CD4-positive, CD25-positive, alpha-beta regulatory T cell (primary cell): ENCODE measurements around the gene TMEM87A. TPM values are rescaled to one million over a fixed set of nuclear protein-coding genes. Genes with fewer than 3 reads are reported as not detected.
A peak's percentile ranks its signal among the peaks of the same experiment; 100 is the strongest.

Experiments used
- ATAC-seq, 2 donors: fragments of 150-1000 bp; cut with Tn5 transposase; one replicate each; pipeline ENCODE4 v1.10.0; 2021; ENCODE audit warnings: low read depth in 2 of 2, moderate number of reproducible peaks in 2 of 2, moderate library complexity in 1 of 2
- DNase-seq, 3 donors: peaks; one replicate each; pipeline versions ENCODE4 v3.0.0 to v3.0.0-alpha.2; 2012 to 2022; ENCODE audit warnings: mixed read lengths in 1 of 3
- H3K27ac ChIP-seq: one replicate; pipeline ENCODE4 v1.7.0; 2013; ENCODE audit warnings: mild to moderate bottlenecking, low read length; ENCODE audit not compliant: insufficient read depth, poor library complexity, severe bottlenecking
- H3K27me3 ChIP-seq: one replicate; pipeline ENCODE4 v1.7.0; 2013; ENCODE audit warnings: low read length; ENCODE audit not compliant: control insufficient read depth, insufficient read depth
- H3K36me3 ChIP-seq: one replicate; pipeline ENCODE4 v1.7.0; 2013; ENCODE audit warnings: mild to moderate bottlenecking, low read length, moderate library complexity; ENCODE audit not compliant: control insufficient read depth, insufficient read depth
- H3K4me1 ChIP-seq: 2 replicates; pipeline ENCODE4 v1.7.0; 2013; ENCODE audit warnings: mild to moderate bottlenecking, low read length; ENCODE audit not compliant: insufficient read depth, control insufficient read depth, poor library complexity, severe bottlenecking
- H3K4me3 ChIP-seq: one replicate; pipeline ENCODE4 v1.7.0; 2013; ENCODE audit warnings: low read depth, mild to moderate bottlenecking, low read length, moderate library complexity
- H3K9me3 ChIP-seq, 2 experiments: 1 replicate in 1 of 2; 2 replicates in 1 of 2; pipeline ENCODE4 v1.7.0; 2013; ENCODE audit warnings: low read length in 2 of 2, mild to moderate bottlenecking in 1 of 2, moderate library complexity in 1 of 2; ENCODE audit not compliant: control insufficient read depth in 2 of 2
- H3K27ac Mint-ChIP-seq, 3 donors: one replicate each; pipeline ENCODE4 v1.8.0; 2020 to 2022; ENCODE audit warnings: mild to moderate bottlenecking in 3 of 3, mixed read lengths in 3 of 3, moderate library complexity in 2 of 3
- H3K27me3 Mint-ChIP-seq: one replicate; pipeline ENCODE4 v1.8.0; 2022; ENCODE audit warnings: mild to moderate bottlenecking, mixed read lengths
- H3K36me3 Mint-ChIP-seq: one replicate; pipeline ENCODE4 v1.8.0; 2020; ENCODE audit warnings: mixed read lengths
- H3K4me1 Mint-ChIP-seq, 4 donors: one replicate each; pipeline ENCODE4 v1.8.0; 2020 to 2022; ENCODE audit warnings: mixed read lengths in 4 of 4, mild to moderate bottlenecking in 1 of 4
- H3K4me3 Mint-ChIP-seq, 4 donors: one replicate each; pipeline ENCODE4 v1.8.0; 2020 to 2022; ENCODE audit warnings: mild to moderate bottlenecking in 4 of 4, mixed read lengths in 4 of 4, moderate library complexity in 3 of 4
- H3K9me3 Mint-ChIP-seq, 7 donors: one replicate each; pipeline ENCODE4 v1.8.0; 2020 to 2022; ENCODE audit warnings: mixed read lengths in 7 of 7, mild to moderate bottlenecking in 3 of 7, moderate library complexity in 2 of 7
- polyA plus RNA-seq, 4 donors: library from polyadenylated mRNA; unstranded; fragments of 300-500 nt; fragmentation: Illumina TruSeq; gene quantifications; one replicate each; pipeline ENCODE4 v1.2.3, GENCODE V29; 2021
- total RNA-seq: library from RNA; stranded (reverse); gene quantifications from one replicate; pipeline ENCODE4 v1.2.3, GENCODE V29; 2022

TMEM87A gene
- total and polyA plus RNA-seq, 5 donors from 2014 or later: 60.8 to 82.1 (median 68.1) TPM

GRCh38 chr15:42282344-42282743 lies 9.1 kb upstream of the TMEM87A start:
- DNase-seq: no peak
- ATAC-seq: no peak
- Histone ChIP-seq H3K27ac (no peak overlapping the region), H3K4me1 (no peaks in the 10 kb centered on the region), H3K9me3 (no peaks in the 10 kb centered on the region), H3K36me3 (peaks cover 46% of the 10 kb centered on the region), H3K4me3 (no peak overlapping the region), H3K27me3 (no peaks in the 10 kb centered on the region)
- no peak overlapping the region for H3K4me3 Mint-ChIP-seq
- H3K36me3 Mint-ChIP-seq: peaks cover 28% of the 10 kb centered on the region
- no peaks in the 10 kb centered on the region for H3K27me3 Mint-ChIP-seq
- no peaks in the 10 kb centered on the region for H3K9me3 Mint-ChIP-seq
- H3K27ac Mint-ChIP-seq: no peak overlapping the region
- peaks cover 0 to 6% (median 1%) of the 10 kb centered on the region in 4 donors for H3K4me1 Mint-ChIP-seq

DNA sequence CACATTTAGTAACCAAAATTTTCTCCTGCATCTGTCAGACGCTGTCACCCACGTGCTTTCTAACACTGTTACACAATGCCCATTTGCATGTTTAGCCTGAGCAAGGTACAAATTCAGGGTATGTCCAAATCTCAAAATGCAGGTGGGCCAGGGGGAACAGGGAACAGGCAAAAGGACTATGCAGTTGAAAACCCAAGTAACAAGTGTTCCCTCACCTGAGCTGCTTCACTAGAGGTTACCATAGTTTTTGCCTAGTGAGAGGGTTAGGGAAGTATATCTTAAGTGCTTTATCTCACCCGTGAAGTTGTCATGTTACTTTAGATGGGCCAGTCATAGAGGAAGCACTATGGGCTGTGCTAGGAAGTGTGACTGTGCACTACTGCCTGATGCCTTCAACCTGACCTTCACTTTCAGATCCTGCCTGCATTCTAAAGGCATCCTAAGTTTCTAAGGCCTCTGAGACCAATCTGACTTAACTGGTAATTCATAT lies 6.0 kb upstream of the TMEM87A start:
- Histone ChIP-seq H3K4me3 (no peak overlapping the region), H3K27ac (no peak overlapping the region), H3K27me3 (no peaks in the 10 kb centered on the region), H3K9me3 (no peaks in the 10 kb centered on the region), H3K36me3 (peaks cover 43% of the 10 kb centered on the region), H3K4me1 (peaks cover 15% of the 10 kb centered on the region)
- Mint-ChIP-seq H3K4me1 (peaks cover 12 to 21% (median 17%) of the 10 kb centered on the region in 4 donors), H3K27ac (no peak overlapping the region), H3K27me3 (no peaks in the 10 kb centered on the region), H3K9me3 (no peaks in the 10 kb centered on the region), H3K4me3 (peak overlapping the region in 1 of 4 donors; percentile 56), H3K36me3 (peaks cover 15% of the 10 kb centered on the region)
- peak in 1 of 3 donors; percentile 29 for DNase-seq
- no peak for ATAC-seq

DNA sequence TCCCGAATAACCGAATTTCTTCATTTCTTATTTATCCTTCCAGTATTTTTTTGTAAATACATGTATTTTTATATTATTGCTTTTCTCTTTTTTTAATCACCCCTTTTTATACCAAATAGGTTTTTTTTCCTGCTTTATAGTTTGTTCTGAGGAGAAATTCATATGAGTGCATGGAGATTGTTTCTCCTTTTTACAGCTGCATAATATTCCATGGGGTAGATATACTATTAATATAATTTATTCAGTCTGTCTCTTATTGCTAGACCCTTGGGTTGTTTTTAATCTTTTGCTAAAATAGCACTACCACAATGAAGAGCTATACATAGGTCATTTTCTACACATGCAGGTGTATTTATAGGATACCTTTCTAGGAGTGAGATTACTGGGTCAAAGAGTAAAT lies 3.5 kb upstream of the TMEM87A start:
- H3K9me3 ChIP-seq: no peaks in the 10 kb centered on the region
- Mint-ChIP-seq H3K27me3 (peaks cover 4% of the 10 kb centered on the region), H3K27ac (no peak overlapping the region), H3K9me3 (no peaks in the 10 kb centered on the region), H3K4me1 (peaks cover 17 to 42% (median 27%) of the 10 kb centered on the region in 4 donors), H3K36me3 (peaks cover 10% of the 10 kb centered on the region), H3K4me3 (peak overlapping the region in 2 of 4 donors; percentile 4 to 24)
- H3K27ac ChIP-seq: no peak overlapping the region
- peaks cover 25% of the 10 kb centered on the region for H3K36me3 ChIP-seq
- DNase-seq: no peak
- no peaks in the 10 kb centered on the region for H3K27me3 ChIP-seq
- H3K4me1 ChIP-seq: peaks cover 30% of the 10 kb centered on the region
- H3K4me3 ChIP-seq: no peak overlapping the region
- ATAC-seq: no peak

GRCh38 chr15:42275780-42276391 lies 2.7 kb upstream of the TMEM87A start:
- DNase-seq (no peak), ATAC-seq (no peak)
- H3K4me1 ChIP-seq: peaks cover 39% of the 10 kb centered on the region
- Mint-ChIP-seq H3K27me3 (peaks cover 4% of the 10 kb centered on the region), H3K36me3 (peaks cover 10% of the 10 kb centered on the region), H3K4me1 (peaks cover 23 to 51% (median 33%) of the 10 kb centered on the region in 4 donors), H3K4me3 (peak overlapping the region; percentile 44 to 100 (median 86)), H3K27ac (peak overlapping the region; percentile 70 to 99 (median 99)), H3K9me3 (no peaks in the 10 kb centered on the region)
- peak overlapping the region; percentile 95 for H3K4me3 ChIP-seq
- H3K27ac ChIP-seq: peak overlapping the region; percentile 94
- peaks cover 19% of the 10 kb centered on the region for H3K36me3 ChIP-seq
- no peaks in the 10 kb centered on the region for H3K27me3 ChIP-seq
- no peaks in the 10 kb centered on the region for H3K9me3 ChIP-seq

DNA sequence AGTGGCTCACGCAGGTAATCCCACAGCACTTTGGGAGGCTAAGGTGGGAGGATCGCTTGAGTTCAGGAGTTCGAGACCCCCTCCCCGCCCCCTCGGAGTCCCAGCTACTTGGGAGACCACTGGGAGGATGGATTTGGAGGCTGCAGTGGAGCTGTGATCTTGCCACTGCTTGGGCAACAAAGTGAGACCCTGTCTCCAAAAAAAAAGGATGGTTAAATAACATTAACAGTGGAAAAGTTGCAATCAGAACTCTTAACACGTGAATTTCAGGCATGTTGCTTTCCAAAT lies 1.4 kb upstream of the TMEM87A start:
- Histone ChIP-seq H3K27ac (peak overlapping the region; percentile 94), H3K9me3 (no peaks in the 10 kb centered on the region), H3K4me3 (peak overlapping the region; percentile 95), H3K27me3 (no peaks in the 10 kb centered on the region), H3K4me1 (peaks cover 46% of the 10 kb centered on the region), H3K36me3 (peaks cover 11% of the 10 kb centered on the region)
- no peaks in the 10 kb centered on the region for H3K9me3 Mint-ChIP-seq
- H3K36me3 Mint-ChIP-seq: peaks cover 6% of the 10 kb centered on the region
- ATAC-seq: no peak
- H3K27ac Mint-ChIP-seq: peak overlapping the region; percentile 99 to 100 (median 99)
- peak overlapping the region; percentile 94 to 100 (median 99) for H3K4me3 Mint-ChIP-seq
- peaks cover 4% of the 10 kb centered on the region for H3K27me3 Mint-ChIP-seq
- peaks cover 27 to 62% (median 41%) of the 10 kb centered on the region in 4 donors for H3K4me1 Mint-ChIP-seq
- peak in 1 of 3 donors; percentile 5 for DNase-seq

DNA sequence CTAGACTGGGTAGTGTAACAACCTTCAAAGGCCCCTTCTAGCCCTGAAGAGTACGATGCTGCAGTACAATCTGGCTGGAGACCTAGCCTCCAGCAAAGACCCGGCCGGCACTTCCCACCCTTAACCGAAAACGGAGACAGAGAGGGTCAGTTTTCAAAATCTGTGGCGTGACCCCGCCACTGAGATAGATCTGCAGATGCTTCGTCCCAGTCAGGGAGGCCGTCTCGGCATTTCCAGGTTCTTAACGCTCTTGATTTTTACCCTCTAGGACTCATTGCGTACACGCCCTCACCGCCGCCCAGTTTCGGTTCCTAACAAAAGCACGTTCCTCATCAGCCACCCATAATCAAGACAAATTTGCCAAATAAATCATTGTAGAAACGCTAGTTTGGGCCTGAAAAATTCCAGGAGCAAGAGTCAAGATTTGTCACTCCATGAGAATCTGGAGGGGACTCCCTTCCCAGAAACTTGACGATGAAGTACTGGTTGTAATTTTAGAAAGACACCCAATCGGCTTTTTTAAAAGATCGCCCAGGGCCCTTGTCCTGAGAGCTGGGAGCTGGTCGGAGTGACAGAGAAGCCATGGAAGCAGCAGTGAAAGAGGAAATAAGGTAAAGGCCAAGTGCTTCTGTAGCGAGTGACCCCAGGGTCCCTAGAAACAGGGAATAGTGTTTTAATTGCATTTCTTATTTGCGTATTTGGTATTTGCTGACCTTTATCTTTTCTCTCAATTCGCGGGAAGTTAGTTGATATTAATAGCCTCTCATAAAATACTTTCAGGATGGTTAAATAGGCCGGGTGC lies 868 bp upstream of the TMEM87A start:
- peaks cover 27 to 66% (median 45%) of the 10 kb centered on the region in 4 donors for H3K4me1 Mint-ChIP-seq
- peaks cover 6% of the 10 kb centered on the region for H3K36me3 Mint-ChIP-seq
- no peaks in the 10 kb centered on the region for H3K9me3 ChIP-seq
- no peaks in the 10 kb centered on the region for H3K27me3 ChIP-seq
- peak overlapping the region; percentile 95 for H3K4me3 ChIP-seq
- ATAC-seq (peak; percentile 29 to 33), DNase-seq (peak; percentile 28 to 85 (median 69))
- H3K36me3 ChIP-seq: peaks cover 6% of the 10 kb centered on the region
- peak overlapping the region; percentile 94 to 100 (median 99) for H3K4me3 Mint-ChIP-seq
- H3K27ac ChIP-seq: peak overlapping the region; percentile 94
- no peaks in the 10 kb centered on the region for H3K9me3 Mint-ChIP-seq
- peaks cover 49% of the 10 kb centered on the region for H3K4me1 ChIP-seq
- H3K27ac Mint-ChIP-seq: peak overlapping the region; percentile 99 to 100 (median 99)
- H3K27me3 Mint-ChIP-seq: peaks cover 4% of the 10 kb centered on the region

GRCh38 chr15:42270996-42271395 lies 2.2 kb downstream of the TMEM87A start:
- H3K9me3 Mint-ChIP-seq: no peaks in the 10 kb centered on the region
- H3K36me3 Mint-ChIP-seq: peaks cover 12% of the 10 kb centered on the region
- ATAC-seq (no peak), DNase-seq (no peak)
- H3K27ac Mint-ChIP-seq: peak overlapping the region in 2 of 3 donors; percentile 6 to 26
- peaks cover 4% of the 10 kb centered on the region for H3K27me3 Mint-ChIP-seq
- peaks cover 22 to 76% (median 45%) of the 10 kb centered on the region in 4 donors for H3K4me1 Mint-ChIP-seq
- no peaks in the 10 kb centered on the region for H3K27me3 ChIP-seq
- no peak overlapping the region for H3K27ac ChIP-seq
- peaks cover 29% of the 10 kb centered on the region for H3K36me3 ChIP-seq
- peak overlapping the region; percentile 95 for H3K4me3 ChIP-seq
- H3K4me3 Mint-ChIP-seq: peak overlapping the region; percentile 20 to 94 (median 62)
- H3K4me1 ChIP-seq: peaks cover 49% of the 10 kb centered on the region
- no peaks in the 10 kb centered on the region for H3K9me3 ChIP-seq
